Chondrocyte (in vitro differentiated cells): ENCODE measurements around the gene EYS. TPM values are rescaled to one million over a fixed set of nuclear protein-coding genes. Genes with fewer than 3 reads are reported as not detected.

Experiments
- DNase-seq: peaks from one replicate; pipeline ENCODE4 v3.0.0; 2021; ENCODE audit warnings: mixed read lengths, low spot score
- H3K27ac Mint-ChIP-seq: one replicate; pipeline ENCODE4 v1.8.0; 2021; ENCODE audit warnings: mild to moderate bottlenecking, moderate library complexity, mixed read lengths; ENCODE audit not compliant: unreplicated experiment
- H3K27me3 Mint-ChIP-seq: 2 replicates; pipeline ENCODE4 v1.8.0; 2021; ENCODE audit warnings: low read depth, mixed read lengths
- H3K36me3 Mint-ChIP-seq: 2 replicates; pipeline ENCODE4 v1.8.0; 2021; ENCODE audit warnings: low read depth, mixed read lengths
- H3K4me1 Mint-ChIP-seq: 2 replicates; pipeline ENCODE4 v1.8.0; 2021; ENCODE audit warnings: low read depth, mild to moderate bottlenecking, mixed read lengths
- H3K4me3 Mint-ChIP-seq: one replicate; pipeline ENCODE4 v1.8.0; 2021; ENCODE audit warnings: mild to moderate bottlenecking, moderate library complexity, mixed read lengths; ENCODE audit not compliant: unreplicated experiment
- H3K9me3 Mint-ChIP-seq: 2 replicates; pipeline ENCODE4 v1.8.0; 2021; ENCODE audit warnings: low read depth, mixed read lengths
- total RNA-seq: library from RNA; stranded (reverse); gene quantifications from 3 replicates; pipeline ENCODE4 v1.2.1, GENCODE V29; 2021
- TF ChIP-seq, protein P1 (sequence below): fragments of 200-600 bp; sonication (generic); IDR thresholded peaks from 2 replicates; pipeline ENCODE4 v1.5.0; 2021; ENCODE audit warnings: antibody characterized with exemption, mild to moderate bottlenecking, moderate library complexity

EYS gene
- total RNA-seq, 1 donor from 2014 or later, result not detected

DNA sequence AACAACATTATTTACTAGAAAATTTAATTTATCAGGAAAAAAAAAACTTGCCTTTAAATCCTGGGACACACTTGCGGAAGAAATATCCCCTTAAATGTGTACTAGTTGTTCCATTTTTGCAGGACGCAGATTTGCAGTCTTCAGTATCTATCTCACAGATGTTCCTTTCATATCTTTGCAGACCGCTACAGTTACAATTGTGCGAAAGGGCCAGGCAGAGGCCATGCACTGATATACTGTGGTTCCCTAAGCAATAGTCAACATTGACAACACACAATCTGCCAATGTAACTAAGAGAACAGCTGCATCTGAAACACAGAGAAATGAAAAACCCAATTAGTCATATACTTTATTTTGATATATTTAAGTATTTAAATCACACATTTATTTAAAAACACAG, 411.2 kb downstream of the EYS start:
- no peaks in the 10 kb centered on the region for H3K9me3 Mint-ChIP-seq
- no peaks in the 10 kb centered on the region for H3K4me1 Mint-ChIP-seq
- DNase-seq, result no peak
- no peak overlapping the region for H3K27ac Mint-ChIP-seq
- TF ChIP-seq, protein P1, sequence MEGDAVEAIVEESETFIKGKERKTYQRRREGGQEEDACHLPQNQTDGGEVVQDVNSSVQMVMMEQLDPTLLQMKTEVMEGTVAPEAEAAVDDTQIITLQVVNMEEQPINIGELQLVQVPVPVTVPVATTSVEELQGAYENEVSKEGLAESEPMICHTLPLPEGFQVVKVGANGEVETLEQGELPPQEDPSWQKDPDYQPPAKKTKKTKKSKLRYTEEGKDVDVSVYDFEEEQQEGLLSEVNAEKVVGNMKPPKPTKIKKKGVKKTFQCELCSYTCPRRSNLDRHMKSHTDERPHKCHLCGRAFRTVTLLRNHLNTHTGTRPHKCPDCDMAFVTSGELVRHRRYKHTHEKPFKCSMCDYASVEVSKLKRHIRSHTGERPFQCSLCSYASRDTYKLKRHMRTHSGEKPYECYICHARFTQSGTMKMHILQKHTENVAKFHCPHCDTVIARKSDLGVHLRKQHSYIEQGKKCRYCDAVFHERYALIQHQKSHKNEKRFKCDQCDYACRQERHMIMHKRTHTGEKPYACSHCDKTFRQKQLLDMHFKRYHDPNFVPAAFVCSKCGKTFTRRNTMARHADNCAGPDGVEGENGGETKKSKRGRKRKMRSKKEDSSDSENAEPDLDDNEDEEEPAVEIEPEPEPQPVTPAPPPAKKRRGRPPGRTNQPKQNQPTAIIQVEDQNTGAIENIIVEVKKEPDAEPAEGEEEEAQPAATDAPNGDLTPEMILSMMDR, result no peak
- no peak overlapping the region for H3K4me3 Mint-ChIP-seq
- H3K27me3 Mint-ChIP-seq, result peaks cover 9% of the 10 kb centered on the region
- H3K36me3 Mint-ChIP-seq, result no peaks in the 10 kb centered on the region

DNA sequence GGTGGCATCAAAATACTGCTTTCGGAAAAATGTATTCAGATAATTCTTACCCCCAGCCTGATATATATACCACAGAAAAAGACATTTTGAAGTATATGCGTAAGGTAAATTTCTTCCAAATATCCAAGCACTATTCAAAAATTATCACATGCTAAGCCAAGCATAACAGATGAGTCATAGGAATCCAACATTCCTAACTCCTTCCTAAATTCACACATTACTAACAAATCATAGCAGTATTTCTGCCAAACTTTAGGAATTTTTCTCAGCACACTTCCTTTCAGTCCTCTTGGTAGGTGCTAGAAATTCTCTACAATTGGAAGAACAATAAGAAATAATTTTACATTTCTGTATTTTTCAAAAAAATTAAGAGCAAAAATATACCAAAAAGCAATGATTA, 417.5 kb downstream of the EYS start:
- H3K27me3 Mint-ChIP-seq, result peaks cover 9% of the 10 kb centered on the region

DNA sequence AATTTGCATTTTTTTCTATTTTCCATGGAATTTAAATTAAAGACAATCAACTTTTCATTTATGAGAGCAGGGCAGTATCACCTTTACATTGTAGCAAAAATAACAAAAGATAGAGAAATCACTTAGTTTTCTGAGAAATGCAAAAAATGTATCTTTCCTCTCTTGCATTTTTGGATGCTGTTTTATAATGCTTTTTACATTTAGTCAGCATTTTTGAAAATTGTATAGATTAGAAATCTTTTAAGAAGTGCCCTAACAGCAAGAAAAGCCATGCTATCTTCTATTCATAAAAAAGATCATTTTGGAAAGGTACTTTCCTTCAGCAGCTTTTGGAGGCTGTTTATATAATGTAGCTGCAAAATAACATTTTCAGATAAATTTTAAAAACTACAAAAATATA, 421.8 kb downstream of the EYS start:
- H3K36me3 Mint-ChIP-seq, result no peaks in the 10 kb centered on the region
- no peak overlapping the region for H3K4me3 Mint-ChIP-seq
- no peak for DNase-seq
- peaks cover 4% of the 10 kb centered on the region for H3K4me1 Mint-ChIP-seq
- no peaks in the 10 kb centered on the region for H3K27me3 Mint-ChIP-seq
- TF ChIP-seq, protein P1, result no peak
- no peak overlapping the region for H3K27ac Mint-ChIP-seq
- H3K9me3 Mint-ChIP-seq, result no peaks in the 10 kb centered on the region

More for the DNA sequence above, 417.5 kb downstream of the EYS start:
- H3K4me1 Mint-ChIP-seq, result peaks cover 4% of the 10 kb centered on the region
- no peaks in the 10 kb centered on the region for H3K36me3 Mint-ChIP-seq
- H3K4me3 Mint-ChIP-seq, result no peak overlapping the region
- DNase-seq, result no peak
- H3K27ac Mint-ChIP-seq, result no peak overlapping the region
- TF ChIP-seq, protein P1, result no peak
- no peaks in the 10 kb centered on the region for H3K9me3 Mint-ChIP-seq

DNA sequence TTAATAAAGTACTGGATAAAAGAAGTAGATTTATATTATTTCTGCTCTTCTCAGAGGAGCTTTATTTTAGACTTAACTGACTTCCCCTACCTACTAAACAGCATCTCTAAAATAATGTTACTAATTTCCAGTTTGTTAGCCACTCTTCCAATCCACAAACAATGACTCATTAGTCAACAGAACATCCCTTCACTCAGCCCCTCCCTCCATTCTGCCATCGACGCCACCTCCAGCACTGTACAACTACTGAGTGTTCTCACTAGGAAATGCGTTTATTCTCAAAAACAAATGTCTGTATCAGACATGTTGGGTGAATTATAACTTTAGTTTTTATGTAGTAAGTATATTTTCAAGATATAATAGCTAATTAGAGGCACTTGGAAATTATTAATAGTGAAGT, 427.0 kb downstream of the EYS start:
- H3K4me3 Mint-ChIP-seq, result no peak overlapping the region
- H3K9me3 Mint-ChIP-seq, result no peaks in the 10 kb centered on the region
- H3K4me1 Mint-ChIP-seq, result no peaks in the 10 kb centered on the region
- TF ChIP-seq, protein P1, result no peak
- H3K27ac Mint-ChIP-seq, result no peak overlapping the region
- H3K36me3 Mint-ChIP-seq, result no peaks in the 10 kb centered on the region
- peaks cover 2% of the 10 kb centered on the region for H3K27me3 Mint-ChIP-seq
- no peak for DNase-seq

DNA sequence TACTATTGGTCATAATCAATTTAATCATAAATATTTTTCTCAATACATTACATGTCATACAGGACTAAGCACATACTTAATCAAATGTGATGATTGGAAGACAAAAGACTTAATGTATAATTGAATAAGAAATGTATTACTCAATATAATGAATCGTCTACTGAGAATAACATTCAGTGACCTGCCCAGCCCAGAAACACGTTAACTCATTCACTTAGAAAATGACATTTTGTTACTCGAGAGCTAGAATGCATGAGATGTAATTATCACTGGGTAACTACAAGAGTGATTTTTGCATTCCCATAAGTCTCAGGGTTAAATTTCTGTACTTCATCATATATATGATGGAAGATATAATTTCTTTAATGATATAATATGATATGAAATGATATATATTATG, 444.8 kb downstream of the EYS start:
- TF ChIP-seq, protein P1, result no peak
- Mint-ChIP-seq H3K9me3 (peaks cover 3% of the 10 kb centered on the region), H3K4me1 (peaks cover 3% of the 10 kb centered on the region), H3K27ac (no peak overlapping the region), H3K36me3 (no peaks in the 10 kb centered on the region), H3K4me3 (no peak overlapping the region), H3K27me3 (peaks cover 2% of the 10 kb centered on the region)
- DNase-seq, result no peak
